ENCODE data around the gene NSD1. TPM values are rescaled to one million over a fixed set of nuclear protein-coding genes. Genes with fewer than 3 reads are reported as not detected.

The NSD1 gene
- total and polyA plus RNA-seq, 2 of the 8 experiments (the other 6 are each of a cell fraction or from before 2014, with no cell fraction given), result 22.8 to 168 TPM

DNA sequence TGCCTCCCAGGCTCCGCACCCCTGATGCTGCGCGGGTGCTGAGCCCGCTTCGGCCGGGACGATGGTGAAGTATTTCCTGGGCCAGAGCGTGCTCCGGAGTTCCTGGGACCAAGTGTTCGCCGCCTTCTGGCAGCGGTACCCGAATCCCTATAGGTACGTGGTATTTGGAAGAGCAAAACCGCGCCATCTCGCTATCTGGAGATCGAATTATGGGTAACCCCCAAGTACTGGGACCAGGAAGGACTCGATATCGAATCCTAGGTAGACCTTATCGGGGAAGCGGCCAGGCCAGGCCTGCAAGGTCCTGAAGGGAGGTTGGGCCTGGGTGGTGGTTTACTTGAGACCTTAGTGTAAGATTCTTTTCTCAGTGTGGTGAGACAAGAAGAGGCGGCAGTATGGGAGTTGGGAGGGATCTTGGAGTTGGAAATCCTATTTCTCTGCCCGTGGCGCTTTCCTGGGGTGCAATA, 170.4 kb downstream of the NSD1 start:
- Histone ChIP-seq H3K18ac (ENCODE audit: extremely low read depth, low read length) (peak overlapping the region; percentile 60; the same call in 1 of the 2 replicates), H2BK20ac (ENCODE audit: low read length) (no peak overlapping the region), H4K5ac (ENCODE audit: insufficient read length, low read depth, low read length) (no peak overlapping the region), H3K79me2 (ENCODE audit: control insufficient read depth in 1 of 2, insufficient read depth in 2 of 2, low read length in 2 of 2) (peaks cover 10 to 19% of the 10 kb centered on the region in 2 experiments), H4K8ac (ENCODE audit: extremely low read depth, insufficient read depth, low read length) (peak overlapping the region; percentile 47; the same call in 1 of the 2 replicates), H3K27ac (ENCODE audit: low read depth, low read length) (peak overlapping the region; percentile 43), H3K4me3 (ENCODE audit: extremely low read depth in 1 of 4, insufficient read depth in 2 of 4, low read depth in 3 of 4, low read length in 4 of 4) (peak overlapping the region; percentile 91 to 99 (median 94)), H3K9me3 (ENCODE audit: insufficient read depth in 2 of 2, low read depth in 1 of 2, low read length in 1 of 2) (no peaks in the 10 kb centered on the region), H3K79me1 (ENCODE audit: low read depth, low read length) (peaks cover 9% of the 10 kb centered on the region), H2AK5ac (ENCODE audit: low read depth, low read length) (no peak overlapping the region), H3K4me1 (replicated peaks in 1 of 4; ENCODE audit: control insufficient read depth in 3 of 4, insufficient read depth in 4 of 4, low read length in 3 of 4) (peaks cover 0 to 20% (median 5%) of the 10 kb centered on the region in 4 experiments; a peak in 5 of 7 replicates), H2AFZ (ENCODE audit: low read length) (no peak overlapping the region), H2BK120ac (replicated peaks; ENCODE audit: low read depth, low read length) (no peak overlapping the region), H3K4ac (replicated peaks; ENCODE audit: insufficient read length, low read depth, low read length) (peak overlapping the region; percentile 12), H3K23ac (ENCODE audit: insufficient read length) (no peak overlapping the region), H3K56ac (replicated peaks; ENCODE audit: insufficient read length, low read depth, low read length) (no peak overlapping the region), H3K14ac (ENCODE audit: insufficient read length) (no peak overlapping the region), H2BK5ac (ENCODE audit: low read depth, low read length) (peak overlapping the region; percentile 63; the same call in 1 of the 2 replicates), H2BK12ac (ENCODE audit: low read depth, low read length) (0 out of 2 replicates have a peak overlapping the region, but pooled peaks have one; percentile 60), H3K4me2 (ENCODE audit: insufficient read depth in 1 of 2, low read depth in 2 of 2, low read length in 2 of 2) (peak overlapping the region; percentile 67 to 96), H3K9ac (replicated peaks in 1 of 4; ENCODE audit: extremely low read depth in 1 of 4, low read depth in 3 of 4, low read length in 3 of 4) (peak overlapping the region; percentile 81 to 95 (median 86)), H3K36me3 (ENCODE audit: control insufficient read depth in 2 of 4, insufficient read depth in 4 of 4, low read length in 3 of 4) (peaks cover 3 to 27% (median 13%) of the 10 kb centered on the region in 4 experiments; a peak in 6 of 8 replicates), H3K23me2 (ENCODE audit: low read depth, low read length) (peaks cover 13% of the 10 kb centered on the region; the same call in 1 of the 2 replicates), H4K20me1 (replicated peaks in 1 of 2; ENCODE audit: control insufficient read depth in 1 of 2, insufficient read depth in 2 of 2, low read length in 2 of 2) (peaks cover 9 to 13% of the 10 kb centered on the region in 2 experiments), H2BK15ac (ENCODE audit: low read length) (no peak overlapping the region), H3K27me3 (replicated peaks in 1 of 4; ENCODE audit: control insufficient read depth in 3 of 4, extremely low read depth in 1 of 4, insufficient read depth in 3 of 4, low read length in 3 of 4) (no peaks in the 10 kb centered on the region), H4K91ac (replicated peaks; ENCODE audit: insufficient read length, low read length) (no peak overlapping the region)
- POLR2A ChIA-PET (ENCODE audit: partially characterized antibody), result interaction anchor here (0.8 to 12.1 kb wide), 8 partner anchors 8 to 168 kb away, joined by 3 to 111 read pairs (median 4); partner anchors contain the start of genes MXD3 and NSD1
- CTCF ChIA-PET (ENCODE audit: partially characterized antibody), result interaction anchor here (1.0 to 1.4 kb wide), 3 partner anchors 67 to 231 kb away, joined by 3 to 4 read pairs (median 3); no protein-coding TSS in a partner anchor
- no peak for DNase-seq (ENCODE audit: low read depth in 1 of 2, low spot score in 2 of 2)
- TF ChIP-seq EGR1 (IDR thresholded peaks at IDR 0.05; ENCODE audit: borderline replicate concordance, low read depth, low read length), result no peak
- peak; percentile 74 for TF ChIP-seq PHF8 (conservative IDR thresholded peaks at IDR 0.05; ENCODE audit: low read depth, low read length)
- TF ChIP-seq CREB1 (IDR thresholded peaks at IDR 0.05), result no peak
- TF ChIP-seq KDM5A (IDR thresholded peaks at IDR 0.05; ENCODE audit: low read length), result peak; percentile 73
- WGBS, 2 experiments (ENCODE audit: extremely low coverage in 1 of 2, insufficient coverage in 1 of 2, insufficient read length in 1 of 2, insufficient replicate concordance in 2 of 2, low coverage in 1 of 2, low lambda C conversion rate in 2 of 2, missing lambda C conversion rate in 1 of 2), result 3% methylated on average over 25 of the region's 25 CpGs; no CpG with 5 or more reads in 1 of the 2 experiments
- FAIRE-seq, result no peak
